ENCODE measurements around the gene SGPP2.

The SGPP2 gene

DNA sequence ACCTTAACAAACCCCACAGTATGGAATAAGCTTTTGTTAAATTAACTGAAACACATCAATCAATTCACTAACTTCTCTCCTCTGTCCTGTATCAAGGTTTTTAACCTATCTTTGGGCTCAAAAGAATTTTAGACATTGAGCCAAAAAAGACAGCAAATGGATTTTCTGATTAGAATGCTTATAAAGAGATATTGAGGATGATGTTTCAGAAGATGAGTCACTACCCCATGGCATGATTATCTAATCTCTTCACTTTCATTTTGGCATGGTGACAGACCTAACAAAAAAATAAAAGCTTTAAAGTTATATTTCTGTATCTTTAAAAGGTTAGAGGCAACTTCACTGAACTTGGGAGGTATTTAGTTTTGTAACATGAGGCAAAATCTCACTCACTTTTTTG lies 55.5 kb downstream of the SGPP2 start:
- peak; percentile 62 for DNase-seq

DNA sequence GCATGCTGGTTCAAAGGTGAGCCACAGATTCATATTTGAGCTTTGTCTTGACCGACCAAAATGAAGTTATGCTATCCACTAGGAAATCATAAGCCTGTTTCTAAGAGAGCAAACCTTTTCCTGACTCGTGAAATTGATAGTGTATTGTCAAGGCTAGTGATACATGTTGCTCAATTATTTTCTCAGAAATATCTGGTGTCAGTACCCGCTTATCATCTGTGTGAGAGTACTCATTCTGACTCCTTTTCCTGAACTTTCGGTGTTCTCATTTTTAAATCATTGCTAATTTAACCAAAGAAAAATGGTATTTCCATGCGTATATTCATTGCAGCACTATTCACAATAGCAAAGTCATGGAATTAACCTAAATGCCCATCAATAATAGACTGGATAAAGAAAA lies 56.2 kb downstream of the SGPP2 start:
- DNase-seq = no peak

DNA sequence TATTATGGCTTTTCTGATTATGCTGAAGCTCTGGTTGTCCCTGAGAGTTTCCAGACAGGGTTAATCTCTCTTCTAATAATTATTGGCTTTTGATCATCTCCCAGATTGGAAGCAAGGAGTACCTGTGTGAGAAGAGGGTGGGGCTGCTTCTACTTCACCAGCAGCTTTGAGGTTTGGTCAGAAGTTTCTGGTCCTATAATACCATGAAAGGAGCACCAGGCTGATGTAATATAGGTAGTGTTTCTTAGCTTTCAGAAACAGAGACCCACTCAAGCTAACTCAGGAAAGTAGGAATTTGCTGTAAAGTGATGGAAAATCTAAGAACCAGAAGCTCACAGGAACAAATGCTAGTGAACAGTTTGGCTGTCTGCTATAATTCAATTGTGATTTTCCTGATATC lies 57.6 kb downstream of the SGPP2 start:
- DNase-seq = no peak

DNA sequence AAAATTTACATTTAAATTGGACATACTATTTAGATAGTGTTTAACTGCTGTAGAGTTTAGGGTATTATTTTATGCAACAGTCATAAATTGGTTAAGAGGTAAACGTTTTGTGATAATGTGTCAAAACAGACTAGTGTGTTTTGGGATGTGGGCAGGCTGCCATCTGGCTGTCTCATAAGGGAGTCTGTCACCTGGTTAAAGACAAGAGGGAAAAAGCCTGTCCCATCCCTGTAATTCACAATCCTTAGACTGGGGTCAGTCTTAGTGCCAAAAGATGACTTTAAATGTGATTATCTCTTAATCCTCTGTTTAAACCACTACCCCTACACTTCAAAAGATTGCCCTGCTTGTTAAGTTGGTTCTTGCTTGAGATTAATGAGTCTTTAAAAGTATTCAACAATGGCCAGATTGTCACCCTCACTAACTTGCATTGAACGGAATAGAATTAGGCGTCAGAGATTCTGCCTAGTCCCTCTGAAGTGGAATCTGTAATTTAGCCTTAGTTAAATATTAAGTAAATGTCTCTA lies 59.2 kb downstream of the SGPP2 start:
- no peak for DNase-seq

DNA sequence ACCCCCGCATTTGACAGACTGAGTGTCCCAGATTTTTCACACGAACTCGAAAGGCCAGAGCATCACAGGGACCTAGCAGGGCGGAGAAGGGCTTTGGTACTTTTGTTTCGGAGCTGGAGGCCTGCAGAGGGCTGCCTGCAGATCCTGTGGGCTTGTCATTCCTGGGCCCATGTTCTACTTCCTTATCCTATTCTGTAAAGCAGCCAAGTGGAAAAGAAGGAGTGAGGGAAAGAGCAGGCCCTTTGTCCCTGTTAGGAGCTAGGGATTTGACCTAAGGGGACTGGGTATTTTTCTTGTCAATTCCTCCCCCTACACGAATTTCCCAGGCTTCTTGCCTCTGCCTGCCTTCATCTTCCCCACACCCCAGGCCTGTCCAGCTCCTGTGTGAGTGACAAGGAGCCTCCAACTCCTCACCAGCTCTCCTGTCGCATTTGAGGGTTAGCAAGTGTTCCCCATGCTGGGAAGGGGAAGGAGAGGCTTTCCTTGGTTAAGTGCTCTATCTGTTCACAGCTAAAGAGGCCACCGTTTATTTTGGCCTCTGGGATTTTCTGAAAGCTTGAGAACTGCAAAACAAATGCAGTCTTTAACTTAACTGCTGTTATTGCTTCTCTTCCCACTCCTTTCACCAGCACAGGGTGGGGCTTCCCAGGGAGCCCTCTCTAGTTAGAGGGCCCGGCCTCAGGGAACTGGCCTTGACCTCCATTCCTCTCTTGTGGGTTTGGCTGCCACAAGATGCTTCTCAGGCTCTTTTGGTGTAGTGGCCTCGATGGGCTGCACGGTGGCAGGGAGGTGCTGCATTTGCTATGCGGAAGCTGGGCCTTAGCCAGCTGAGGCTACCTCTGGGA lies 61.2 kb downstream of the SGPP2 start:
- no peak for DNase-seq

DNA sequence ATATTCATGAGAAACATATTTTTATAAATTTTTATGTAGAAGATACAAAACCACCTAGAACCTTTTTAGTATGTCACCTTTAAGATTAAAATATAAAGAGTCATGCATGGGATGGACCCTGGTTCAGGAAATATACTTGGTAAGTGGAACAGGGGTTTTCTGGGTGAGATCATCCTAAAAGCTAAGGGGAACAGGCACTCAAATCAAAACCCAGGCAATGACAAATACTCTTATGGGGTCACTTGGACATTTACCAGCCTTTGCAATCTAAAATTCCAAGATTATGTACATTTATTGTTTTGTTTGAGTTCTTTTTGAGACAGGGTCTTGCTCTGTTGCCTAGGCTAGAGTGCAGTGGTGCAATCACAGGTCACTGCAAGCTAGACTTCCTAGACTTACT lies 65.8 kb downstream of the SGPP2 start:
- no peak for DNase-seq

DNA sequence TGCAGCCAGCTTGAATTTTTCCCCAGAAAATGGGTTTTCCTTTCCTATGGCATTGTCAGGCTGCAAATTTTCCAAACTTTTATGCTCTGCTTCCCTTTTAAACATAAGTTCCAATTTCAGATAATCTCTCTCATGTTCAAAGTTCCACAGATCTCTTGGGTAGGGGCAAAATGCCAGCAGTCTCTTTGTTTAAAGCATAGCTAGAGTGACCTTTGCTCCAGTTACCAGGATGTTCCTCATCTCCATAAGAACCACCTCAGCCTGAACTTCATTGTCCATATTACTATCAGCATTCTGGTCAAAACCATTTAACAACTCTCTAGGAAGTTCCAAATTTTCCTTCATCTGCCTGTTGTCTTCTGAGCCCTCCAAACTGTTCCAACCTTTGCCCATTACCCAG lies 68.3 kb downstream of the SGPP2 start:
- DNase-seq = no peak

DNA sequence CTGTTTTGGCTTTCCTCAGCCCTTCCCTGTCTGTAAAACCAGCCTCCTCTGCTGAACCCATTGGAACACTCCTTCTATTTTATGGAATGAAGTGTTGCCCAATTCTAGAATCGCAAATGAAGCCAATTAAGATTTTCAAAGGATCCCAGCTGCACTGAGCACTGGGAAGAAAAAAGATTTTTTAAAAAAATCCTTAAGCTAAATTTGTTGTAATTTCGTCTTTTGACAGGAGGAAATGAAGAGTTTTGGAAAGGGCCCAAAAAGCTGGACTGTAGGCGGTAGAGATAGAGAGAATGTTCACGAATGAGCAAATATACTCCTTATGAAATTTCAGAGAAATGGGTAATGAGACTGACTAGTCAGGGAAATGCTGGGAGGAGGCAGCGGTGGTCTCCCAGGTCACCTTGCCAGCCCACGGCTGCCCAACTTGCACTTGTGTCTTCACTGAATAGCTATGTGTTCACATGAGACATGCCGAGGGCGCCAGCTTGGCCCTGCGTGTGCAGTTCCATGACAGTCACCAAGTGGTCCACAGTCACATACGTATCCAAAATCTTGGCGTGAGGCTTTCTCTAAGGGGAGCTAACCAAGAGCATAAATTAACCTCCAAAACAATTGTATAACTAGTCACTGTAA lies 69.9 kb downstream of the SGPP2 start:
- DNase-seq = no peak

DNA sequence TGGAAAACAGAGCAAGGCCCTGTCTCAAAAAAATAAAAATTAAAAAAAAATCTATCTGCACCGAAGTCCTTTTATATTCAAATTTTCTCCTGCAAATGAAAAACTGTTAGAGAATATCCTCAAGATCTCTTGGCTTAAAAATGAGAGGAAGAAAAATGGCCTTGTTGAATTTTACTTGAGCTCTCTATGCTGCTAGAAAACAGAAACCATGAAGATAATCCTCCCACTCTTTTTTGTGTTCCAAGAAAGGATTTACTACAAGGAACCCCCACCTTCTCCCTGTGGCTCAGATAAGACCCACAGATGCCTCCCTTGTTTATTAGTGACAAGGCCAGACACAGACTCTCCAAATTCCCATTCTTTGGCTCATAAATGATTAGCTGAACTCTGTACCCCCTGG lies 71.0 kb downstream of the SGPP2 start:
- no peak for DNase-seq

DNA sequence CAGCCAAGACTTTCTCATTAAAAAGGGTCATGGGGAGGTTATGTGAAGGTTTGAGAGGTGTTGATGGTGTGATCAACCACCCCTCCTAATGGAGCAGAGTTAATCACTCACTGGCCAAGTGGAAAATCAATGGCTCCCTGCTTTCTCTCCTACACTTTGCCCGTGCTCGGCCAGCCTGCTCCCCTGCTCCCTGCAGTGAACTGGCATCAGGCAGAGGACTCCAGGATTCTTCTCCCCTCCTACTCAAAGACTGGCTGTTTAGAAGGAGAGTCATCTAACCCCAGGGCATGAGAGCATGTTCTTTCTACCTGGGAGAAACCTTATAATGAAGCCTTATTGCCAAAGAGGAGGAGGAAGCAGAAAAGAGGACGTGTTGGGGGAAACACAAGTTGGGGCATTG lies 74.9 kb downstream of the SGPP2 start:
- DNase-seq = no peak

DNA sequence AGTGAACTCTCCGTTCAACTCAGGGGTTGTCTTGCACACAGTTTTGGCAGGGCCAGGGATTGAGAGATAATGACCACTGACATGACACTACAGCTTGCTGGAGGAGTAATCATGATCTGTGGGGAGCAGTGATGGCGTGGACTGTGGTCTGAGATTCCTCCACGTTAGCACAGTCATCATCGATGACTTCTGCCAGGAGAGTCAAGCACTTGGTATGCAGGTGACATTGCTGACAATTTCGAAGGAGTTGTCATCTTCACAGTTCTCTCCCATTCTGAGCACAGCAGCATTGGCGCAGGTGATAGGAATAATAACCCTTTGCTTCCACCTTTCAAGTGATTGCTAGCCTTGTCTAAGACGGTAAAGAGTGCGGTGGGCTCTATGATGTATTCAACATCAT lies 79.8 kb downstream of the SGPP2 start:
- no peak for DNase-seq

DNA sequence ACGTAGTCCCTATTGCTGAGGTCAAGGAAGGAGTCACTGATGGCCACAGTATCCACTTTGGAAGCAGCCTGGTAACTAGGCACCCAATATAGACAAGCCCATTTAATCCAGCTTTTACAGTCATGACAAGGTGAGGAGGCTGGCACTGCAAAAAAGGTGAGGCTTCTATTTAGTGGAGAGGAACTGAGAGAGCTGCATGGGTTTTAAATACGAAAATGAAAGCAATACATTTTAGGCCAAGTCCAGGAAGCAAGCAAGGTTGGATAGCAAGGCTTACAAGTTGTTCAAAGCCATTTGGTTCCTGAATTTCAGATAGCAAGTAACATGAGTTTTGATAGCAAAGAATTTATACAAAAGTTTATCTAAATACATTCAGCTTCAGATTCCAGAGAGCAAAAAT lies 80.4 kb downstream of the SGPP2 start:
- DNase-seq = no peak

DNA sequence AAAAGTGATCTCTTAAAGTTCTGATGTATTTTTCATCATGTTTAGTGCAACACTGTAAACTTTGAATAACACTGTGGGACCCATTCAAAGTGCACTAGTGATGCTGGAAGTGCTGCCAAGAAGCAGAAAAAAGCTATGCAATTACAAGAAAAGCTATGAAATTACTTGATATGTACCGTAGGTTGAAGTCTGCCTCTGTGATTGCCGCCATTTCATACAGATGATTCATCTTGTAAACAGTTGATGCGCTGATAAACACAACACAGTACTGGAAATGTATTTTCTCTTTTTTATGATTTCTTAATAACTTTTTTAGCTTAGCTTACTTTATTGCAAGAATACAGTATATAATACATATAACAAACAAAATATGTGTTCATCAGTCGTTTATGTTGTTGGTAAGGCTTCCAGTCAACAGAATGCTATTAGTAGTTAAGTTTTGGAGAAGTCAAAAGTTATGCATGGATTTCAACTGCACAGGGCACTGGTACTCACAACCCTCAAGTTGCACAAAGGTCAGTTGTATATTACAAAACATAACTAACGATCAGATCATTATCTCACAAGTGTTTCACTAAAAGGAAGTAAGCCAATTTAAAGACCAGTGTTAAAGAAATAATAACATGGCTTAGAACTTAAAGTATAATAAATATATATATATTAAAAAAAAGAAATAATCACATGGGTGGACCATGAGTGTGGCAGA lies 82.0 kb downstream of the SGPP2 start:
- DNase-seq = peak; percentile 3

DNA sequence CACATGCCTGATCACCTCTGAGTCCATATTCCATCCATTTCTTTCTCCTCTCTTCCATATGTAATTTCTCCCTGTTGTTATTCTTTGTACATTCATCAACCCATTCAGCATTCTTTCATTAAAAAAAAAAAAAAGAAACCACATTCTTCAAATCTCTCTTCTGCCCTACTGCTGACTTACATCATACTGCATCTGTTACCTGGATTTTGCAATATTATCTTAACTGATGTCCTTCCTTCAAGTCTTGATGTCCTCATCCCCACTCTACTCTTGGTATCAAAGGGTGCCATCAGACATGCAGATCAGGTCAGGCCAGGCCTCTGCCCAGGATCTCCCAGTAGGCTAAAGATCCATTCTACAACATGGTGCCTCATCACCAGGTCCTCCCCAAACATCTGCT lies 90.6 kb downstream of the SGPP2 start:
- no peak for DNase-seq

DNA sequence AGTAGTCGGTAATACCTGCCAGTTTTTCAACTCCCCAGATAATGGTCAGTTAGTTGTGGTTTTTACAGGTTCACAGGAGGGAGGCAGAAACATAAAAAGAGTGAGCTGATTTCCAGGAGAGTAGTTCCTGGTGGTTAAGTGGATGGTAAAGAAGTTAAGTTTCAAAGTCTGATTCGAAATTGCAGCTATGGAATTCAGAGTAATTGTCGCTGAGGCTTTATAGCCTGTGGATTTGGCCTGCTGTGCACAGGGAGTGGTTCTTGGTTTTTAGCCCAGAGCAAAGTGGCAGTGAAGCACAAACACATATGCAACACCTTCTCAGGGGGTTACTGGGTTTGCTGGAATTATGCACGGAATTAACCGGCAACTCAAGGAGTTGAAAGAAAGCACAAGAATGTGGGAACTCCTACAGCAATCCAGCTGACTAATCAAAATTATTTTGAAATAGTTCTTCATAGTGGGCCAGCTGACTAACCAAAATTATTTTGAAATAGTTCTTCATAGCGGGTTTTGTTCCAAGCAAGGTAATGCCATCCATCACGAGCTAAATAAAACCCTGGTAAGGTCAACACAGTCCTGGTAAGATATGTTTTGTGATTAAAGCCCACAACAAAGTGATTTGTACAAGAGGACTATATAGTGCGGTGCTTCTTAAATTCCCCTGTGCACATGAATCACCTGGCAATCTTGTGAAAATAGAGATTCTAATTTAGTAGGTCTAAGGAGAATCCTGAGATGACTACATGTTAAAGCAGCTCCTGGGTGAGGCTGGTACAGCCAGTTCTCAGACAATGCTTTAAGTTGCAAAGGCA lies 94.4 kb downstream of the SGPP2 start:
- peak; percentile 95 for DNase-seq

DNA sequence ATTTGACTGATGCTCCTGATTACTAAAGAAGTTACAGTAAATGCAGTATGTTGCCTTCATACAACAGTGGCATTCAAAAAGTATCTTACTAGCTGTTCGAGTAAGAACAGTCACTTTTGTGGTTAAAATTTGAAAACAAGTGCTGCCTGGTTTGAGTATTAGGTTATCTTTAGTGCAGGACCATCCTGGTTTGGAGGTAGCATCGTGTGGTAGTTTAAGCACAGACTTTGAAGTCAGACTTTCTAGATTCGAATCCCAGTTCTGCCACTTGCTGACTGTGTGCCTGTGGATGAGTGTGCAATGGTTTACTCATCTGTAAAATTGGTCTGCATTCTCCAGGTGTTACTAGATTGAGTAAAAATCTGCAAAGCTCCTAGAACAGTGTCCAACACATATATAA lies 96.8 kb downstream of the SGPP2 start:
- no peak for DNase-seq

DNA sequence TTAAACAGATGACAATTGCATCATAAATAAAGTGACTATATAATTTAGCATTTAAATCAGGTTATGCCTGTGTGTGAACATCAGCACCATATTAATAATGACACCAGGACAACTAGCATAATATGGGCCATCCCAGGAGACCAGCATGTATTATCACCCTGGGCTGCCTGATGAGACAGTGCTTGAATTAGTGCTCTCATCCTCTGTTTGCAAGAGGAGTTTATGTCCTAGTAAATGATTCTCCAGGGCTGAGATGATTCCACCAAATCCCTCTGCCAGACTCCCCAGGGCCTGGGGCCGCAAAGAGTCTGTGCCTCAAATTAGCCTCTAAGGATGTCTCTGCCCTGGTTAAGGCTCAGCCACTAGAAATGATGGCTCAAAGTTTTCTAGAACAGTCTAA lies 97.7 kb downstream of the SGPP2 start:
- DNase-seq = no peak

DNA sequence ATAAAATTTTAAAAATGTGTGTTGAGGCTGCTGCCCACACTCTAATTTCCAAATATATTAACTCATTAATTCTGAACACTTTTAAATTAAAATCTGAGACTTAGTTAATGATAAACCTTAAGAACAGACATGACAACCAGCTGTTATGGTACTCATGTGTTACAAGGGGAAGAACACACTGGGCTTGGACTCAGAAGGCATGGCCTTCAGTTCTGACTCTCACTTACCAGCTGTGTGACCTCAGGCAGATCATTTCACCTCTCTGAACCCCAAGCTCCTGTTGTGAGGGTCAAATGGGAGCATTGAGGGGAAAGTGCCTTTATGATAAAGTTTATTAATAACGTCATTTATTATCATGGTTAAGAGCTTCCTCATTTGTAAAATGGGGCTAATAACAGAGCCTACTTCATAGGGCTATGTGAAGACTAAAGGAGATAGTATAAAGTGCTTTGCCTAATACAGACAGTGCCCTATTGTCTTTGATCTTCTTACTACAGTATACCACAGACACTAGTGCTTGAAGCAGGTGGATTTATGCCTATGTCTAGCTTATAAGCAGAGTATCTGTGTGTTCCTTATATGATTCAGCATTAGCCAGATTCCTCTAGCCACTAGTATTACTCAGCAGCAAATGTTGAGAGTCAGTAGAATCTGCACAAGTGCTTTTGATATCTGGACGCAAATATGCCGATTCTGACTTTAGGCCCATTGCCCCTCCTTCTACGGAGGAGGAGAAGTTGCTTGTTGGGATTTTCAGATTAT lies 99.6 kb downstream of the SGPP2 start:
- DNase-seq = peak; percentile 47

DNA sequence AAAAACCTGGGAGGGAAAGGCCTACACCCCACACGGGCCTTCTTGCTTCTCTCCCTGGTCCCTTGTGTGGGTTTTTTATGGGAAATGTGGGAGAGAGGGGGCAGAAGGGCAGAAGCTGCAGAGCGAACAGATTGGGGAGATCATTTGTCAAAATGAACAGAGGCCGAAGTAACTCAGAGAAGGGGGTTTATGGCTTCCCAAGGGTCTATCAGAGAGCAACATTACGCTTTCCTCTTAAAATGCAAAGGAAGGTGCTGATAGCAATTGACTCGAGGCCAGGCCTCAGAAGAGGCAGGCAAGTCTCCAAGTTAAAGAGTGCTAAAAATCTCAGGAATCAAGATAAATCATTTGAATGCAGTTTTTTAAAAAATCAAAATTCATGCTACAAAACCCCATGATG lies 101.5 kb downstream of the SGPP2 start:
- DNase-seq = no peak

DNA sequence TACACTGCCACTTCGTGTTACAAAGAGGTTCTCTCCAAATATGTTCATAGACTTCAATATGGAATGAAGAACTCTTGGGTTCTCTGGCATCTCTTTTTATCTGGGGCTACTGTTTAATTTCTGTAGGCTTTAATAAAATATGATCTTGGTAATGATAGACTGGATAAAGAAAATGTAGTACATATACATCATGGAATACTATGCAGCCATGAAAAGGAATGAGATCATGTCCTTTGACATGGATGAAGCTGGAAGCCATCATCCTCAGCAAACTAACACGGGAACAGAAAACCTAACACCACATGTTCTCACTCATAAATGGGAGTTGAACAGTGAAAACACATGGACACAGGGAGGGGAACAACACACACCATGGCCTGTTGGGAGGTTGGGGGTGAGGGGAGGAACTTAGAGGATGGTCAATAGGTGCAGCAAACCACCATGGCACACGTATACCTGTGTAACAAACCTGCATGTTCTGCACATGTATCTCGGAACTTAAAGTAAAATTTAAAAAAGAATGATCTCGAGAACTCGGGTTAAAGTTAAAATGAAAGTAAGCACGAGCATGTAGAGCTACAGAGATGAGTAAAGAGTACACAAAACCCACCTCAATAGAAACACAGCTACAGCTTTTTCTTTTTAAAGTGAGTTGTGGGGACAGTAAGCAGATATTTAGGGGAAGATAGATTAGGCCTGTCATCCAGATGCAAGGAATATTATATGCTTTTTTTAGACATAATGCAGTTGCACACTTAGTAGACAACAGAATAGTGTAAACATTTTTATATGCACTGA lies 102.3 kb downstream of the SGPP2 start:
- DNase-seq = no peak

DNA sequence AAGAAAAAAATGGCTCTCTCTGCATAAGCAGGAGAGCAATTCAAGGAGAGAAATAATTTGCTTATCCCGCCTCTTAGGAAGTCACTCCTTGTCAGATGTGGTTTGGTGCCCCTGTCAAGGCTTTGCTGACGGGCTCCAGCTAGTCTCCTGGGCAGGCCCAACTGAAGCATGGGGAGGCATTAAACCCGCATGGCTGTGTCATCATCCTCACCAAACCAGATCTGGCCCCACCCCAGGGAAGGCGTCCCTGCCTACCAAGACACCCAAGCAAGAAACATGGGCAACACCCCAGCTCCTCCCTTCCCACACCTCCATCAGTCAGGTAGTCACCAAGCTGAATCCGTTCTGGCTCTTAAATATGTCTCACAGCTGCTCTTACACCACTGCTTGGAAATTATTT lies 108.0 kb downstream of the SGPP2 start:
- DNase-seq = no peak
